Measurements from ENCODE around the gene C9orf85. TPM values are rescaled to one million over a fixed set of nuclear protein-coding genes. Genes with fewer than 3 reads are reported as not detected.

Gene C9orf85
- total and polyA plus RNA-seq, 9 of the 15 experiments (the other 6 are each of a cell fraction or from before 2014, with no cell fraction given): 6.7 to 17.6 (median 13.0) TPM

DNA sequence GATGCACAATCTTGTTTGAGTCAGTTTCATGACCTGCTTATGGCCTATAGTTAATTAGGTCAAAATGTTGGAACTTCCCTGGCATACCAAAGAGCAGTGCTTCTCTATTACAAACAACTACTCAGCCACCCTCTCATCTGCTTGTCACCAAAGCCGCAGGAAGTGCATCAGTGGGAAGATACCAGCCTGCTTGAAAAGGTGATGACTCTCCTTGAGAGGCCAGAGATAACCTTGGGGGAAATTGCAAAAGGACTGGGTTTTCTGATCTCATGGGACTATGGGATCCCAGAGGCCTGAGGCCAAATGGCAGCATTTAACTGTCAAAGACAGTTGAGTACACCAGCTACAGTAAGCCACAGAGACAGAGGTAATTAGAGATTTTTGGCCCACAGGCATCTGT lies 79.0 kb downstream of the C9orf85 start:
- 0% methylated on average over 1 of the region's 1 CpG for WGBS (ENCODE audit: insufficient coverage, low coverage, missing lambda C conversion rate)
- CTCF ChIA-PET (ENCODE audit: low intra/inter-chr PET ratio): no interaction called here
- in situ Hi-C loops (cut with MboI) (no loop called here), intact Hi-C loops (cut with micrococcal nuclease) (no loop called here)
- BruUV-seq (replicated peaks): no TSS peak
- Histone ChIP-seq H2AFZ (ENCODE audit: low read depth, low read length) (no peak overlapping the region), H3K4me2 (ENCODE audit: insufficient read depth, low read length) (no peak overlapping the region), H3K9ac (ENCODE audit: insufficient read depth in 1 of 2, low read depth in 2 of 2, low read length in 2 of 2) (no peak overlapping the region), H3K4me3 (no peak overlapping the region), H3K9me3 (replicated peaks; ENCODE audit: control insufficient read depth, insufficient read depth, low read depth, low read length) (no peaks in the 10 kb centered on the region), H3K4me1 (replicated peaks in 1 of 2; ENCODE audit: control insufficient read depth in 2 of 2, insufficient read depth in 2 of 2, low read length in 2 of 2) (no peaks in the 10 kb centered on the region), H3K79me2 (ENCODE audit: control insufficient read depth, insufficient read depth, low read length) (no peaks in the 10 kb centered on the region), H3K27ac (ENCODE audit: extremely low read depth, low read depth, low read length) (no peak overlapping the region), H3K9me1 (ENCODE audit: control insufficient read depth, insufficient read depth, low read length) (no peaks in the 10 kb centered on the region), H3K36me3 (ENCODE audit: control insufficient read depth, insufficient read depth, low read length) (no peaks in the 10 kb centered on the region), H3K27me3 (ENCODE audit: control insufficient read depth in 2 of 2, insufficient read depth in 2 of 2, low read length in 2 of 2) (peaks cover 0 to 18% of the 10 kb centered on the region in 2 experiments; a peak in 2 of 5 replicates), H4K20me1 (replicated peaks; ENCODE audit: control insufficient read depth, insufficient read depth, low read length) (no peaks in the 10 kb centered on the region; the same call in 1 of the 2 replicates)
- ATAC-seq (no peak), FAIRE-seq (no peak), DNase-seq (ENCODE audit: extremely low read depth in 1 of 4, low spot score in 3 of 4) (no peak)
- TF ChIP-seq ERF (CRISPR knock-in tag; IDR thresholded peaks at IDR 0.05) (no peak), EZH2 (IDR thresholded peaks at IDR 0.05; ENCODE audit: borderline replicate concordance, low read depth, low read length) (no peak)
- TF ChIP-seq, protein P1, sequence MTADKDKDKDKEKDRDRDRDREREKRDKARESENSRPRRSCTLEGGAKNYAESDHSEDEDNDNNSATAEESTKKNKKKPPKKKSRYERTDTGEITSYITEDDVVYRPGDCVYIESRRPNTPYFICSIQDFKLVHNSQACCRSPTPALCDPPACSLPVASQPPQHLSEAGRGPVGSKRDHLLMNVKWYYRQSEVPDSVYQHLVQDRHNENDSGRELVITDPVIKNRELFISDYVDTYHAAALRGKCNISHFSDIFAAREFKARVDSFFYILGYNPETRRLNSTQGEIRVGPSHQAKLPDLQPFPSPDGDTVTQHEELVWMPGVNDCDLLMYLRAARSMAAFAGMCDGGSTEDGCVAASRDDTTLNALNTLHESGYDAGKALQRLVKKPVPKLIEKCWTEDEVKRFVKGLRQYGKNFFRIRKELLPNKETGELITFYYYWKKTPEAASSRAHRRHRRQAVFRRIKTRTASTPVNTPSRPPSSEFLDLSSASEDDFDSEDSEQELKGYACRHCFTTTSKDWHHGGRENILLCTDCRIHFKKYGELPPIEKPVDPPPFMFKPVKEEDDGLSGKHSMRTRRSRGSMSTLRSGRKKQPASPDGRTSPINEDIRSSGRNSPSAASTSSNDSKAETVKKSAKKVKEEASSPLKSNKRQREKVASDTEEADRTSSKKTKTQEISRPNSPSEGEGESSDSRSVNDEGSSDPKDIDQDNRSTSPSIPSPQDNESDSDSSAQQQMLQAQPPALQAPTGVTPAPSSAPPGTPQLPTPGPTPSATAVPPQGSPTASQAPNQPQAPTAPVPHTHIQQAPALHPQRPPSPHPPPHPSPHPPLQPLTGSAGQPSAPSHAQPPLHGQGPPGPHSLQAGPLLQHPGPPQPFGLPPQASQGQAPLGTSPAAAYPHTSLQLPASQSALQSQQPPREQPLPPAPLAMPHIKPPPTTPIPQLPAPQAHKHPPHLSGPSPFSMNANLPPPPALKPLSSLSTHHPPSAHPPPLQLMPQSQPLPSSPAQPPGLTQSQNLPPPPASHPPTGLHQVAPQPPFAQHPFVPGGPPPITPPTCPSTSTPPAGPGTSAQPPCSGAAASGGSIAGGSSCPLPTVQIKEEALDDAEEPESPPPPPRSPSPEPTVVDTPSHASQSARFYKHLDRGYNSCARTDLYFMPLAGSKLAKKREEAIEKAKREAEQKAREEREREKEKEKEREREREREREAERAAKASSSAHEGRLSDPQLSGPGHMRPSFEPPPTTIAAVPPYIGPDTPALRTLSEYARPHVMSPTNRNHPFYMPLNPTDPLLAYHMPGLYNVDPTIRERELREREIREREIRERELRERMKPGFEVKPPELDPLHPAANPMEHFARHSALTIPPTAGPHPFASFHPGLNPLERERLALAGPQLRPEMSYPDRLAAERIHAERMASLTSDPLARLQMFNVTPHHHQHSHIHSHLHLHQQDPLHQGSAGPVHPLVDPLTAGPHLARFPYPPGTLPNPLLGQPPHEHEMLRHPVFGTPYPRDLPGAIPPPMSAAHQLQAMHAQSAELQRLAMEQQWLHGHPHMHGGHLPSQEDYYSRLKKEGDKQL (CRISPR knock-in tag; IDR thresholded peaks at IDR 0.05; ENCODE audit: borderline replicate concordance): no peak
- POLR2A ChIA-PET: no interaction called here
